ENCODE measurements around the gene SHROOM2.

Gene SHROOM2

DNA sequence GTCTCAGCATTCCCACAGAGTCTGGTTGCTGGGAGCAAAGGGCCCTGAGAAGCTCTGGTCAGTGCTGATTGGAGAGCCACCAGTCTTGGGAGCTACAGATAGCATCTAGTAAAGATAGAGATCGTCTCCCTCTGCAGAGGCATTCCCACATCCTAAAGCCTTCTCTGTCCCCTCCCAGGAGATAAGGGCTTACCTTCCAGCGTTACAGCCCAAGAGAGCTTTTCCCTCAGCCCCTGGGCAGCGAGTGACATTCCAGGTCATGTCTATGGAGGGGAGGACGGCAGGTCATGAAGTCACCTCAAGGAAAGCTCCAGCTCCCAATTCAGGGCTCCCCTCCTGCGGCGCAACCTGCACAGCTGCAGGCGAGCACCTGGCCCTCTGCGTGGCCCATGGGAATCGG is 210.8 kb downstream of the SHROOM2 start:
- no peak for DNase-seq

DNA sequence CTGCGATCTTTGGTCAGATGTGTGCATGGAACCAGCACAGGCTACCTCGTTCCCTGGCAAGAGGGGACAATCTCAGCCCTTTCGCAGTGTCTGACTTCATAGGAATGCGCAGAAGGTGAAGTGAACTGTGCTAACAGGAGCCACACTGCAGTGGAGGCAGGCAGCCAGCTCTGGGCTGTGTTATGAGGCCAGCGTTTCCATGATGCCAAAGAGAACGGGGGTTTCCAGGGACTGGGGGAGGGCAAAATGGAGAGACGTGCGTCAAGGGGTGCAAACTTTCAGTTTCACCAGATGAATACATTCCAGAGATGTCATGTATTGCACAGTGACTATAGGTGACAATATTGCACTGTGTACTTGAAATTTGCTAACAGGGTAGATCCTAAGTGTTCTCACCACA is 211.3 kb downstream of the SHROOM2 start:
- peak in 3 of 58 donors; percentile 2 to 8 (median 7) for DNase-seq

Measured in anterior cingulate cortex (tissue), 58 donors.